Mucosa of descending colon (tissue), 3 donors: ENCODE data around the gene TSHZ2. TPM values are rescaled to one million over a fixed set of nuclear protein-coding genes. Genes with fewer than 3 reads are reported as not detected.

ENCODE experiments used
- ATAC-seq: fragments of 200-7000 bp; cut with Tn5 transposase; one replicate; pipeline ENCODE4 v1.9.1; 2020; ENCODE audit warnings: mild to moderate bottlenecking, moderate library complexity
- DNase-seq, 3 donors: peaks; one replicate each; pipeline ENCODE4 v3.0.0-alpha.2; 2020
- H3K36me3 ChIP-seq: fragments of 200-600 bp; one replicate; pipeline ENCODE4 v1.8.0; 2021; ENCODE audit warnings: low read depth, mild to moderate bottlenecking
- H3K4me1 ChIP-seq: fragments of 200-600 bp; one replicate; pipeline ENCODE4 v1.8.0; 2021; ENCODE audit warnings: low read depth, mild to moderate bottlenecking
- H3K4me3 ChIP-seq: fragments of 200-600 bp; one replicate; pipeline ENCODE4 v1.8.0; 2021; ENCODE audit warnings: mild to moderate bottlenecking
- H3K9me3 ChIP-seq: fragments of 200-600 bp; one replicate; pipeline ENCODE4 v1.8.0; 2021; ENCODE audit warnings: mild to moderate bottlenecking
- CTCF ChIP-seq: fragments of 200-600 bp; IDR thresholded peaks from one replicate; pipeline ENCODE4 v1.8.0; 2022; ENCODE audit warnings: antibody characterized with exemption, mild to moderate bottlenecking
- intact Hi-C, 2 donors: fragments of 100-400 bp; cut with DNase I in 1 of 2; cut with micrococcal nuclease in 1 of 2; formaldehyde crosslinking; loops; one replicate each; pipeline versions ENCODE4 v1.11.0 to v1.11.1; 2022; cut with DNase I, micrococcal nuclease
- total RNA-seq, 3 donors: library from RNA; stranded (reverse); fragmentation: NEBNext Ultra II Directional in 2 of 3; extraction: Animal tissue kit (Norgen Biotek cat#: 25700) in 2 of 3; gene quantifications; one replicate each; pipeline versions ENCODE4 v1.2.1 to v1.2.4, GENCODE V29; 2021 to 2023
- donor health status: DM: no; HTN: no; CAD: no; lungs with moderate emphysema.
- donor health status: DM: no; HTN: no; CAD: no.
- donor health status: DM: no; HTN: yes; CAD: no.

The TSHZ2 gene
- total RNA-seq, 3 donors from 2014 or later = 1.9 to 17.8 (median 3.6) TPM

GRCh38 chr20:53124075-53124551 is 152.0 kb downstream of the TSHZ2 start:
- ATAC-seq (no peak), DNase-seq (peak in 1 of 3 donors; percentile 10)
- intact Hi-C loops = no loop called here

GRCh38 chr20:53124803-53125202 is 152.6 kb downstream of the TSHZ2 start:
- no peak for ATAC-seq
- DNase-seq = no peak
- H3K36me3 ChIP-seq = no peaks in the 10 kb centered on the region
- H3K9me3 ChIP-seq = no peaks in the 10 kb centered on the region
- H3K4me1 ChIP-seq = no peaks in the 10 kb centered on the region
- no peak overlapping the region for H3K4me3 ChIP-seq
- intact Hi-C loops = no loop called here
- no peak for TF ChIP-seq CTCF

More at GRCh38 chr20:53124075-53124551, 152.0 kb downstream of the TSHZ2 start:
- Histone ChIP-seq H3K9me3 (no peaks in the 10 kb centered on the region), H3K4me3 (no peak overlapping the region), H3K4me1 (no peaks in the 10 kb centered on the region), H3K36me3 (no peaks in the 10 kb centered on the region)
- TF ChIP-seq CTCF = no peak

- Histone ChIP-seq H3K9me3 (no peaks in the 10 kb centered on the region), H3K4me3 (no peak overlapping the region), H3K4me1 (no peaks in the 10 kb centered on the region), H3K36me3 (no peaks in the 10 kb centered on the region)
- no peak for TF ChIP-seq CTCF
- intact Hi-C loops = no loop called here
- no peak for ATAC-seq
- DNase-seq = no peak
Measured at GRCh38 chr20:53126185-53126584, 154.0 kb downstream of the TSHZ2 start.

GRCh38 chr20:53127027-53127426 is 154.9 kb downstream of the TSHZ2 start:
- intact Hi-C loops = no loop called here
- H3K4me1 ChIP-seq = no peaks in the 10 kb centered on the region
- no peak for ATAC-seq
- no peak overlapping the region for H3K4me3 ChIP-seq
- TF ChIP-seq CTCF = no peak
- no peak for DNase-seq
- no peaks in the 10 kb centered on the region for H3K9me3 ChIP-seq
- H3K36me3 ChIP-seq = no peaks in the 10 kb centered on the region

- no peak for ATAC-seq
- Histone ChIP-seq H3K9me3 (no peaks in the 10 kb centered on the region), H3K4me3 (no peak overlapping the region), H3K4me1 (no peaks in the 10 kb centered on the region), H3K36me3 (no peaks in the 10 kb centered on the region)
- no peak for DNase-seq
- TF ChIP-seq CTCF = no peak
- intact Hi-C loops = no loop called here
Measured at GRCh38 chr20:53128004-53128403, 155.8 kb downstream of the TSHZ2 start.

GRCh38 chr20:53129563-53129962 is 157.4 kb downstream of the TSHZ2 start:
- ATAC-seq = no peak
- H3K4me1 ChIP-seq = no peaks in the 10 kb centered on the region
- no peaks in the 10 kb centered on the region for H3K36me3 ChIP-seq
- intact Hi-C loops = no loop called here
- DNase-seq = no peak
- no peaks in the 10 kb centered on the region for H3K9me3 ChIP-seq
- H3K4me3 ChIP-seq = no peak overlapping the region
- no peak for TF ChIP-seq CTCF
